ENCODE measurements around the gene TLR6. TPM values are rescaled to one million over a fixed set of nuclear protein-coding genes. Genes with fewer than 3 reads are reported as not detected.

The TLR6 gene
- polyA plus RNA-seq, 1 of the 3 experiments (the other 2 are of a cell fraction): 0.10 TPM

GRCh38 chr4:38898245-38898644 lies 41.6 kb upstream of the TLR6 start:
- Histone ChIP-seq H3K4me1 (ENCODE audit: control insufficient read depth in 1 of 2, insufficient read depth in 2 of 2, low read depth in 1 of 2, low read length in 1 of 2) (no peaks in the 10 kb centered on the region; a peak in 1 of 4 replicates), H3K4me2 (no peak overlapping the region), H3K4me3 (ENCODE audit: low read depth in 2 of 2, low read length in 1 of 2) (no peak overlapping the region), H3K27me3 (ENCODE audit: insufficient read depth) (no peaks in the 10 kb centered on the region), H3K9ac (no peak overlapping the region), H3K79me2 (ENCODE audit: insufficient read depth) (peaks cover 9% of the 10 kb centered on the region; the same call in 1 of the 2 replicates), H3K27ac (ENCODE audit: low read depth in 2 of 2, low read length in 1 of 2) (no peak overlapping the region), H3K9me3 (no peaks in the 10 kb centered on the region), H3K9me2 (no peaks in the 10 kb centered on the region), H4K20me1 (ENCODE audit: insufficient read depth) (no peaks in the 10 kb centered on the region), H3F3A (replicated peaks; ENCODE audit: insufficient read depth) (peaks cover 11% of the 10 kb centered on the region), H3K36me3 (replicated peaks in 1 of 2; ENCODE audit: control insufficient read depth in 1 of 2, insufficient read depth in 2 of 2, low read length in 1 of 2) (peaks cover 0 to 54% of the 10 kb centered on the region in 2 experiments), H2AFZ (ENCODE audit: low read depth) (no peak overlapping the region)
- ChIA-PET POLR2A (no interaction called here), CTCF (interaction anchor here (0.6 kb wide), 1 partner anchor 228 kb away, joined by 3 read pairs; no protein-coding TSS in a partner anchor)
- TF ChIP-seq FOXM1 (IDR thresholded peaks at IDR 0.05; ENCODE audit: low read depth): no peak
- TF ChIP-seq NRF1 (IDR thresholded peaks at IDR 0.05; ENCODE audit: low read depth, low read length): no peak
- no peak for TF ChIP-seq ELF1 (IDR thresholded peaks at IDR 0.05)
- TF ChIP-seq USF2 (IDR thresholded peaks at IDR 0.05; ENCODE audit: borderline replicate concordance, low read depth, low read length): no peak
- TF ChIP-seq GATA2 (CRISPR knock-in tag; IDR thresholded peaks at IDR 0.05): no peak
- no peak for TF ChIP-seq TCF12 (IDR thresholded peaks at IDR 0.05)
- TF ChIP-seq USF1 (IDR thresholded peaks at IDR 0.05; ENCODE audit: borderline replicate concordance, low read depth): no peak
- no peak for TF ChIP-seq SMC3 (IDR thresholded peaks at IDR 0.05; ENCODE audit: low read depth, low read length)
- TF ChIP-seq RCOR1 (IDR thresholded peaks at IDR 0.05; ENCODE audit: low read length): no peak
- TF ChIP-seq RFX5 (IDR thresholded peaks at IDR 0.05; ENCODE audit: low read length): no peak
- TF ChIP-seq TAF1 (IDR thresholded peaks at IDR 0.05; ENCODE audit: borderline replicate concordance, low read depth, low read length): no peak
- no peak for TF ChIP-seq POLR2AphosphoS5 (IDR thresholded peaks at IDR 0.05; ENCODE audit: low read depth, low read length)
- TF ChIP-seq IRF3 (IDR thresholded peaks at IDR 0.05; ENCODE audit: low read depth, low read length): no peak
- TF ChIP-seq NFIC (IDR thresholded peaks at IDR 0.05; ENCODE audit: borderline replicate concordance): no peak
- no peak for TF ChIP-seq JUND (IDR thresholded peaks at IDR 0.05)
- no peak for TF ChIP-seq ZBTB33 (IDR thresholded peaks at IDR 0.05; ENCODE audit: borderline replicate concordance, low read depth)
- TF ChIP-seq FOXJ3 (CRISPR knock-in tag; IDR thresholded peaks at IDR 0.05): no peak
- DNase-seq: no peak
- WGBS (ENCODE audit: low lambda C conversion rate): 93% methylated on average over 7 of the region's 7 CpGs

Data from SK-N-SH (cell line).